Rectal smooth muscle tissue (tissue), 1 donor: ENCODE measurements around the gene ADIRF.
A peak's percentile ranks its signal among the peaks of the same experiment; 100 is the strongest.
"Not testable (repeated sequence)": the region's sequence is repeated elsewhere in the genome, so short reads cannot be mapped to it uniquely, and the experiment has no call there.

Source experiments
- H3K27ac ChIP-seq: one replicate; pipeline ENCODE4 v1.7.0; 2013; ENCODE audit warnings: low read depth, low read length, inconsistent platforms
- H3K27me3 ChIP-seq: one replicate; pipeline ENCODE4 v1.7.0; 2013; ENCODE audit warnings: low read length; ENCODE audit not compliant: control insufficient read depth, insufficient read depth
- H3K36me3 ChIP-seq: one replicate; pipeline ENCODE4 v1.7.0; 2013; ENCODE audit warnings: low read length; ENCODE audit not compliant: control insufficient read depth, insufficient read depth
- H3K4me1 ChIP-seq: one replicate; pipeline ENCODE4 v1.7.0; 2013; ENCODE audit warnings: low read length; ENCODE audit not compliant: control insufficient read depth, insufficient read depth
- H3K4me3 ChIP-seq: one replicate; pipeline ENCODE4 v1.7.0; 2013; ENCODE audit warnings: low read length
- H3K9ac ChIP-seq: one replicate; pipeline ENCODE4 v1.7.0; 2013; ENCODE audit warnings: low read length

ADIRF gene

DNA sequence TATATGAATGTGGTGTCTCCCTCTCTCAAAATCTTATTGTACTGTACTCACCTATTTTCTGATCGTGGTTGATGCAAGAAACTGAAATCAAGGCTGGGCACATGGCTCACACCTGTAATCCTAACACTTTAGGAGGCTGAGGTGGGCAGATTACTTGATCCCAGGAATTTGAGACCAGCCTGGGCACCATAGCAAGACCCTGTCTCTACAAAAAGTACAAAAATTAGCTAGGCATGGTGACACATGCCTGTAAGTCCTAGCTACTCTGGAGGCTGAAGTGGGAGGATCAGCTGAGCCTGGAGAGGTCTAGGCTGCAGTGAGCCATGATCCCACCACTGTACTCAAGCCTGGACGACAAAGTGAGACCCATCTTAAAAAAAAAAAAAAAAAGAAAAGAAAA lies 26.9 kb upstream of the ADIRF start:
- H3K4me1 ChIP-seq, result peaks cover 7% of the 10 kb centered on the region
- H3K27ac ChIP-seq, result no peak overlapping the region
- H3K27me3 ChIP-seq, result peaks cover 4% of the 10 kb centered on the region
- no peaks in the 10 kb centered on the region for H3K36me3 ChIP-seq
- H3K9ac ChIP-seq, result no peak overlapping the region
- no peak overlapping the region for H3K4me3 ChIP-seq

DNA sequence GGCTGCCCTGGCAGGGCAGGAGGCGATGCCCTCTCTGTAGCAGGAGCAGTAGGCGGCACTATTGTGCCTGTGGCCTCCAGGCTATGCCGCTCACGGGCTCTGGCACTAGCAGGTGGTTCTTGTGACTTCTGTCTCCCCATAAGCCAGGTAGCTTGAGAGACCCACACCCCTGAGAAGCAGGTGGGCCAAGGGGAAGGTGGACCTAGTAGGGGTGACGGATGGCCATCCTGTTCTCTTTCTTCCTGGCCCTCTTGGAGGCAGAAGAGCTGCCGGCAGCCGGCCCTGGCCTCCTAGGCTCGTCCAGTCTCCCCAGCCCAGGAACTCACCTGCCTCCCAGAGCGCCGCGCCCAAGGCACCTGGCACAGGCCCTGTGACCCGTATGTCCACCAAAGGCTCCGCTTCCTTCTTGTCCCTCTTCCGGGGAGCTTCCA lies 26.3 kb upstream of the ADIRF start:
- H3K9ac ChIP-seq, result no peak overlapping the region
- H3K4me1 ChIP-seq, result peaks cover 7% of the 10 kb centered on the region
- H3K36me3 ChIP-seq, result no peaks in the 10 kb centered on the region
- no peak overlapping the region for H3K4me3 ChIP-seq
- H3K27me3 ChIP-seq, result peaks cover 5% of the 10 kb centered on the region
- H3K27ac ChIP-seq, result no peak overlapping the region

DNA sequence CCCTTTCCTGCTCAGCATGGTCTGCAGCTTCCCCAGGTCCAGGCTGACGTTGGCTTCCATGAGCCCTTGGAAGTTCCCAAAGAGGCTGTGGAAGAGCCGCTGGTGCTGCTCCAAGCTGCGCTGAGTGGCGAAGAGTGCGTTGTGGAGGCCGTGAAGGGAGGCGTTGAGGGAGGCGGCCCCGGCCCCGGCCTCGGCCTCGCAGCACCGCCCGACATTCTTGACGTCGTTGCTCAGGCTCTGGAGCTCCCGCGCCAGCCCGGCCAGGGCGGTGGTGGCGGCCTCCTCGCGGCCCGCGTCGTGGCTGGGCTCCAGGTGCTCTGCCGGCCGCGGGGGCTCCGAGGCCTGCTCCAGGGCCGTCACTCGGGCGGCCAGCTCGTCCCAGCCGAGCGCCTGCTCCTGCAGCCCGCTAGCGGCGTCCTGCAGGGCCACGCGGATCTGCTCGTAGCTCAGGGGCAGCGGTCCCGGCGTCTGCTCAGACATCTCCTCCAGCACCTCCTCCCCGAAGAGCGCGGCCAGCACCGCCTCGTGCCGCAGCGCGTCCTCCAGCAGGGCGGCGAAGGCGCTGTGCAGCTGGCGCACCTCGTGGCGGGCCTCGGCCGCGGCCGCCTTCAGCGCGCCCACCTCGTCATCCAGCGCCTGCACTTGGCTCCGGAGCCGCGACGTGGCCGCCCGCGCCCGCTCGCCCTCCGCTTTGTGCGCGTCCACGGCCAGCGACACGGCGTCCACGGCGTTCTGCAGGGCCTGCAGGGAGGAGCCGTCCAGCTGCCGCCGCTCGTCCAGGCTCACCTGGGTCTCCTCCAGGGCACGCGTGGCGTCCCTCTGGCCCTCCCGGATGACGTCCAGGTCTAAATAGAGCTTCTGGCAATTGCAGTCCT lies 25.6 kb upstream of the ADIRF start:
- H3K27ac ChIP-seq, result no peak overlapping the region
- H3K36me3 ChIP-seq, result no peaks in the 10 kb centered on the region
- H3K4me3 ChIP-seq, result peak overlapping the region; percentile 5
- no peak overlapping the region for H3K9ac ChIP-seq
- H3K4me1 ChIP-seq, result peaks cover 7% of the 10 kb centered on the region
- H3K27me3 ChIP-seq, result peaks cover 5% of the 10 kb centered on the region

DNA sequence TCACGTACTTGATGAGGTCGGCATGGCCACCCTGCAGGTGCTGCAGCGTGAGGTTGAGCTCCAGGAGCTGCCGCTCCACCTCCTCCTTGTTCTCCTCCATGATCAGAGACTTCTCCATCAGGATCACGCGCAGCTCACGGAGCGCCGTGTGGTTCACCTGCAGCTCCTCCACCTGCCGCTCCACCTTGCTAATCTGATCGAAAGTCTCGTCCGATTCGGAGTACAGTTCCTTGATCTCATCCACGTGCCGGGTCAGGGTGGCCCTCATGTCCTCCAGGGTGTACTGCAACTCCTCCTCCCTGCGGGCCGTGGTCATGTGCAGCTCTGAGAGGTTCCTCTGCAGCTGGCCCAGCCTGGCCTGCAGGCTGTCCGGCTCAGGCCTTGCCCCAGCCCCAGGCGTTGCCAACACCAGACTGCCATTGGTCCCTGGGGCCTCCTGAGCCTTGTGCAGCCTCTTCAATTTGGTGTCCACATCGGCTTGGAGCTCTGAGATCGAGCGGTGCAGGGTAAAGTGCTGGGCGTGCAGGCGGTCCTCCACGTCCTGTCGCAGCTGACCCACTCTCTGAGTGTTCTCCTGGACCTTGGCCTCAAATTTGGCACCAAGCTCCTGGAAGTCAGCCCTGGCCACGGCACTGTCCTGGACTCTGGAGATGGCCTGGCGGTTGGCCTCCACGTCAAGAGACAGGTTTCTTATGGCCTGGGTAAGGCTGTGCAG lies 24.8 kb upstream of the ADIRF start:
- Histone ChIP-seq H3K9ac (no peak overlapping the region), H3K27me3 (peaks cover 5% of the 10 kb centered on the region), H3K36me3 (no peaks in the 10 kb centered on the region), H3K4me1 (peaks cover 7% of the 10 kb centered on the region), H3K4me3 (no peak overlapping the region), H3K27ac (no peak overlapping the region)

DNA sequence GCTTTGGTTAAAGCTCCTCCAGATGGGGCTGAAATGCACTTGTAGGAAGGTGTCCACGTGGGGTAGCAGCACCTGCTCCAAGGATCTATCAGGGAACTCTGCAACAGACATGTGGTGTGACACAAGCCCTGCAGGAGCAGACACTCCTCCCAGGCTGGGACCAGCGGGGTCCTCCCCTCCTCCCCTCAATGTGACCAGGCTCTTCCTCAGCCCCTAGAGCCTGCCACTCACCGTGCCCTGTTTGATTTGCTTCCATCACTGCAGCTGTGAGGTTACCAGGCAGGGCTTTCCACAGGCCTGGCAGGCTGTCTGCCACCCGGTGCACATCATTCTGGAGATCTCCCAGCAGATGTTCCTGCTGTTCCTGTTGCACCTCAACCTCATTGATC lies 24.3 kb upstream of the ADIRF start:
- peaks cover 5% of the 10 kb centered on the region for H3K27me3 ChIP-seq
- H3K9ac ChIP-seq, result no peak overlapping the region
- no peak overlapping the region for H3K4me3 ChIP-seq
- H3K27ac ChIP-seq, result no peak overlapping the region
- H3K36me3 ChIP-seq, result no peaks in the 10 kb centered on the region
- peaks cover 7% of the 10 kb centered on the region for H3K4me1 ChIP-seq

DNA sequence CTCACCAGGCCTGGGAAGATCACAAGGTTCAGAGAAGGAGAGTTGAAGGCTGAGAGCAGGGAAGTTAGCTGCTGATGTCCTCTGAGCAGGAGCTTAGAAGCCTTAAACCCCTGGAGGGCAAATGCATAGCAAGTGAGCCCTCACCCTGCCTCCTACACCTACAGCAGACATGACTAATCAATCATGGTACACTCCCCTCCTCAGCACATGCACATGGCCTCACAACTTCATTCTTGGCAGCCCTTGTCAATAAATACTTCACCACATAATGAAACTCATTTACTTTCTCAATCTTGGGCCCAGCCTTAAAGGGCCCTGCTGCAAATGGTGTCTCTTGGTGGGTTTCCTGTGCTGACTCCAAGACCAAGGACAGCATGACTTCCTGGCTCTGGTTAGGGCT lies 23.8 kb upstream of the ADIRF start:
- peaks cover 7% of the 10 kb centered on the region for H3K4me1 ChIP-seq
- H3K4me3 ChIP-seq, result no peak overlapping the region
- no peaks in the 10 kb centered on the region for H3K36me3 ChIP-seq
- H3K27me3 ChIP-seq, result peaks cover 5% of the 10 kb centered on the region
- no peak overlapping the region for H3K9ac ChIP-seq
- H3K27ac ChIP-seq, result no peak overlapping the region

DNA sequence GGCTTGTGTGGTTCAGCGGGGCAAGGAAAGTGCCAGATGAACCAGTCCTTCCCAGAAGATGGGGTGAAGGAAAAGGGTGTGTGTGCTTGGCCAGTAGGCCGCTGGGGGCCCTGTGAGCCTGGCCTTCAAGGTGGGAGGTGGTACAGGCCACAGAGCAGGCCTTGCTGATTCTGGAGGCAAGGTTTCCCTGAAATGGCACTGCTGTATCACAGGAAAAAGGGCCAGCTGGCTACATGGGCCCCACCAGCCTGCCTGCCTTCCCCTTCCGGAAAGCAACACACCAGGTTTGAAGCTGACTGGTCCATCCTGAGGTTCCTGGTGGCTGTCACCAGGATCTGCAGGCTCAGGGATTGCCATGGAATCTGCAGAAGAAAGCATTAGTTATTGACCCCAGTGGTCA lies 23.4 kb upstream of the ADIRF start:
- Histone ChIP-seq H3K27ac (no peak overlapping the region), H3K9ac (no peak overlapping the region), H3K4me3 (no peak overlapping the region), H3K36me3 (no peaks in the 10 kb centered on the region), H3K27me3 (peaks cover 5% of the 10 kb centered on the region), H3K4me1 (peaks cover 5% of the 10 kb centered on the region)

DNA sequence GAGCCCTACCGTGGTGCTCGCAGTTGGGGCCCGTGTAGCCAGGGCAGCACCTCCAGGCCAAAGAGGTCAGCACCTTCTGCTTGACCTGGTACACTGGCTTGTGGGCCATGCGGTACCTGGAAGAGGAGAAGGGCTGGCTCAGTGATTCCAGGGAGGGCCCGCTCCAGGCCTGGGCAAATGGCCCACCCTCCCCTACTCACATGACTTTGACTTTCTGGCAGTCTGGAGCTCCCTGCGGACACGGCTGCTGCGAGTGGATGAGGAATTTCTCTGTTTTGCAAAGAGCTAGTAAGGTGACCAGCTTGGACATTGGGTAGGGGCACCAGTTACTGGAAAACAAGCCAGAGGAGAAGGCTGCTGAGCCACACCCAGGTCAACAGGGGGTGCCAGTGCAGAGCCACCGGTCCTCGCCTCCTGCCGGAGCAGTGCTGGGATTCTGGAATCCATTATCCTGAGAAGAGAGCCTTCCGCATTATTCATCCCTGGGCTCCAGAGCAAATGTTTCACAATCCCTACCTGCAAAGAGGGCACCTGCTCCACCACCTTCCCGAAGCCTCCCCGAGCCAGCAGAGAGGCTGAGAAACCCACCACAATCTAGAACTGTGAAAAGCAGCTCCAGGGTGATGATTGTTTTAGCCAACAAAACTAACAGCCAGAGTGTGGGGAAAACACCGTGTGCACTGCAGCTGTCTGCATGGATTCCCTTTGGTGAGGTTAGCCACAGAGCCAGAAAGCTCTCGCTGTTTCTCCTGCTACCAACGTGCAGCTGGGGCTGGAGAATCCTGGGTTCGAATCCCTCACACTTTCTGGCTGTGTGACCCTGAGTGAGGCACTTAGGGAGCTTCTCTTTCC lies 22.7 kb upstream of the ADIRF start:
- Histone ChIP-seq H3K4me3 (no peak overlapping the region), H3K36me3 (no peaks in the 10 kb centered on the region), H3K4me1 (peaks cover 5% of the 10 kb centered on the region), H3K27ac (no peak overlapping the region), H3K27me3 (peaks cover 5% of the 10 kb centered on the region), H3K9ac (no peak overlapping the region)

DNA sequence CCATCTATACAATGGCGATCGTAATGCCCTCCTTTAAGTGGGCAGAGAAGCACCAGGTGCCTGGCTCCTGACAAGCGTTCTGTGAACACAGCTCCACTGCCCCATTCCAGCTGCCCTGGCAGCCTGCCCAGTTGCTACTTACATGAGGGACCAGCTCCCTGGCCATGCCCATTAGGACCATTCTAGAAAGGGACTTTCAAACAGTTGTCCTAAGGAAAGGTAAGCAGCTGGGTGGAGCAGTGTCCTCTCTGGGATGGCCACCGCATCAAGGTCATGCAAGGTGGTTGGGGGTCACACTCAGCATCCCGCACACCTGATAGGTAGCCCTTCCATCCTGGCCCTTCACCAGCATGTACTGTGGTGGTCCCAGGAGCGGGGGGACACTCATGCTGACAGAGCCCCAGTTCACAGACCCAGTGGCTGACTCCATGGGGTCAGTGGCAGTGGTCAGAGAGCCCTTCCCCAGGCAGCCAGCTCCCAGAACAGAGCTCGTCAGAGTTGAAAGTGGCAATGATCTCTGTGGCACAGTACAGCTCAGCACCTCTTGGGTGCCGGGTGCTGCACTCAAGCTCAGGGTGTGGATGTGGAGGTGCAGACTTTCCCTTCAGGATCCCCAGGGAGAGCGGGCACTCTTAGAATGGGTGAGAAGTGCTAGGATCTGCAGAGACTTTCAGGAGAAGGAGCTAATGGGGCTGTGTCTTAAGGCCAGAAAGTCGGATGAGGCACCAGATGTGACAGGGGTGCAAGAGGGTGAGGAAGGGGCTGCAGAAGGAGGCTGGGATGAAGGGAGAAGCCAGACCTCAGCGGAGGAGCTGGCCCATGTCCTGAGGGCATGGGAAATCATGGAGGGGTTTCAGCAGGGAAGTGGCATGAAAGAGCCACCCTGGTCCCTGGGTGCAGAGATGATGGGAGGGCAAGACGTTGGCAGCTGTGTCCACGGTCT lies 21.8 kb upstream of the ADIRF start:
- Histone ChIP-seq H3K27ac (no peak overlapping the region), H3K36me3 (no peaks in the 10 kb centered on the region), H3K9ac (no peak overlapping the region), H3K27me3 (peaks cover 5% of the 10 kb centered on the region), H3K4me3 (no peak overlapping the region), H3K4me1 (peaks cover 5% of the 10 kb centered on the region)

DNA sequence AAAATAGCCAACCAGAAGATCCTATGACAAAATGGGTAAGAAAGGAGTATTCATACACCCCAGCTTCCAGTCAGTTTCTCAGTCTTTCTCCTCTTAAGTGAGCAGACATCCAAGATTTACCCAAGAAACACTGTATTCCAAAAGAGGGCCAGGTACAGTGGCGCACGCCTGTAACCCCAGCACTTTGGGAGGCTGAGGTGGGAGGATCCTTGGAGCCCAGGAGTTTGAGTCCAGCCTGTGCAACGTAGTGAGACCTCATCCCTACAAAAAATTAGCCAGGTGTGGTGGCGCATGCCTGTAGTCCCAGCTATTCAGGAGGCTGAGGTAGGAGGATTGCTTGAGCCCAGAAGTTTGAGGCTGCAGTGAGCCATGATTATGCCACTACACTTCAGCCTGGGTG lies 20.5 kb upstream of the ADIRF start:
- not testable (repeated sequence) for H3K27me3 ChIP-seq, H3K4me1 ChIP-seq, H3K4me3 ChIP-seq, H3K36me3 ChIP-seq, H3K9ac ChIP-seq, H3K27ac ChIP-seq

DNA sequence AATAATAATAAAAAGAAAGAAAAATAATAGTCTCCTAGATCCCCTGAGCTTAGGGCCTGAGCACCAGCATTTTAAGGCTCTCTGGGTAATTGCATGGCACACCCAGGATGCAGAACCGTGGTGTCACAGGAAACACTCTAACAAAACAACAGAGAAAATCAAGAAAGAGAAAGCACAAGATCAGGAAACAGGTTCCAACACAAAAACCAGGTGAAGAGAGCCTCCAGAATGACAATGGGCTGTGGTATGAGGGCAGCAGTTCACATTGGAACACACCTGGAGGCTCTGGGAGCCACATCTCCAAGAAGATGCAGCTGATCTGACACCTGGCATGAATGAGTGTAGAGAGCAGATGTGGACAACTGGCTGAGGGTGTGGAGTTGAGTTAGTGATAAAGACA lies 17.9 kb upstream of the ADIRF start:
- Histone ChIP-seq H3K4me3 (no peak overlapping the region), H3K36me3 (no peaks in the 10 kb centered on the region), H3K9ac (no peak overlapping the region), H3K27ac (no peak overlapping the region), H3K4me1 (peaks cover 5% of the 10 kb centered on the region), H3K27me3 (peaks cover 5% of the 10 kb centered on the region)
